GM23338 (cell line): Measurements from ENCODE around the gene CYB5R4. TPM values are rescaled to one million over a fixed set of nuclear protein-coding genes. Genes with fewer than 3 reads are reported as not detected.

Source experiments
- ATAC-seq: fragments of 200-7000 bp; cut with Tn5 transposase; 3 replicates; pipeline ENCODE4 v1.9.1; 2020
- DNase-seq: peaks from one replicate; pipeline ENCODE4 v3.0.0-alpha.2; 2015; ENCODE audit warnings: low spot score
- H2AFZ ChIP-seq: fragments of 200-600 bp; sonication (generic); 2 replicates; pipeline ENCODE4 v1.8.0; 2016; ENCODE audit warnings: antibody characterized with exemption, mild to moderate bottlenecking, moderate library complexity
- H3F3A ChIP-seq: fragments of 200-600 bp; sonication (generic); replicated peaks from 2 replicates; pipeline ENCODE4 v1.8.0; 2017; ENCODE audit warnings: antibody characterized with exemption, mixed run types, low read depth
- H3K27ac ChIP-seq: fragments of 200-600 bp; sonication (generic); 2 replicates; pipeline ENCODE4 v1.6.1; 2016; ENCODE audit warnings: low read depth
- H3K27me3 ChIP-seq: fragments of 200-600 bp; sonication (generic); 2 replicates; pipeline ENCODE4 v1.8.0; 2016; ENCODE audit warnings: mild to moderate bottlenecking, mixed run types, moderate library complexity; ENCODE audit not compliant: insufficient read depth
- H3K36me3 ChIP-seq: fragments of 200-600 bp; sonication (generic); 2 replicates; pipeline ENCODE4 v1.8.0; 2016; ENCODE audit warnings: mild to moderate bottlenecking; ENCODE audit not compliant: insufficient read depth
- H3K4me1 ChIP-seq: fragments of 200-600 bp; sonication (generic); 2 replicates; pipeline ENCODE4 v1.8.0; 2016; ENCODE audit warnings: mild to moderate bottlenecking, moderate library complexity; ENCODE audit not compliant: insufficient read depth
- H3K4me2 ChIP-seq: fragments of 200-600 bp; sonication (generic); 2 replicates; pipeline ENCODE4 v1.7.1; 2017; ENCODE audit warnings: mixed run types
- H3K4me3 ChIP-seq: fragments of 200-600 bp; sonication (generic); 2 replicates; pipeline ENCODE4 v1.6.1; 2016; ENCODE audit warnings: mixed run types
- H3K79me2 ChIP-seq: fragments of 200-600 bp; sonication (generic); replicated peaks from 2 replicates; pipeline ENCODE4 v1.8.0; 2017; ENCODE audit warnings: mild to moderate bottlenecking; ENCODE audit not compliant: insufficient read depth
- H3K9me2 ChIP-seq: fragments of 200-600 bp; sonication (generic); 2 replicates; pipeline ENCODE4 v1.8.0; 2017; ENCODE audit not compliant: insufficient read depth
- H4K20me1 ChIP-seq: fragments of 200-600 bp; sonication (generic); replicated peaks from 2 replicates; pipeline ENCODE4 v1.8.0; 2017; ENCODE audit warnings: mild to moderate bottlenecking; ENCODE audit not compliant: insufficient read depth
- H3K27ac Mint-ChIP-seq: 2 replicates; pipeline ENCODE4 v1.8.0; 2020; ENCODE audit warnings: inconsistent platforms, mild to moderate bottlenecking, moderate library complexity, mixed read lengths
- H3K27me3 Mint-ChIP-seq: 3 replicates; pipeline ENCODE4 v1.8.0; 2022; ENCODE audit warnings: low read depth, mild to moderate bottlenecking, moderate library complexity, mixed read lengths, inconsistent platforms; ENCODE audit not compliant: insufficient read depth, poor library complexity
- H3K36me3 Mint-ChIP-seq: 3 replicates; pipeline ENCODE4 v1.8.0; 2021; ENCODE audit warnings: low read depth, mild to moderate bottlenecking, inconsistent platforms, moderate library complexity, mixed read lengths
- H3K4me1 Mint-ChIP-seq: 3 replicates; pipeline ENCODE4 v1.8.0; 2020; ENCODE audit warnings: mild to moderate bottlenecking, inconsistent platforms, mixed read lengths
- H3K4me3 Mint-ChIP-seq: 3 replicates; pipeline ENCODE4 v1.8.0; 2021; ENCODE audit warnings: moderate library complexity, mild to moderate bottlenecking, inconsistent platforms, mixed read lengths
- H3K9me3 Mint-ChIP-seq: 3 replicates; pipeline ENCODE4 v1.8.0; 2020; ENCODE audit warnings: moderate library complexity, mild to moderate bottlenecking, inconsistent platforms, mixed read lengths
- CTCF ChIP-seq, 2 experiments: fragments of 200-600 bp in 1 of 2; sonication (generic) in 1 of 2; conservative IDR thresholded peaks; 2 replicates each; pipeline versions ENCODE4 v1.5.1 to v1.6.1; 2016 to 2017; ENCODE audit warnings: antibody characterized with exemption in 2 of 2, low read depth in 2 of 2, mild to moderate bottlenecking in 2 of 2, moderate library complexity in 1 of 2
- NANOG ChIP-seq: IDR thresholded peaks from 2 replicates; pipeline ENCODE4 v1.6.1; 2016; ENCODE audit warnings: antibody characterized with exemption, borderline replicate concordance
- REST ChIP-seq: IDR thresholded peaks from one replicate; pipeline ENCODE4 v1.6.1; 2018; ENCODE audit warnings: antibody characterized with exemption; ENCODE audit not compliant: unreplicated experiment
- polyA plus RNA-seq: library from polyadenylated mRNA; unstranded; fragments of >200 nt; fragmentation: Nextera tagmentation; extraction: Ambion mirVana; gene quantifications from 2 replicates; pipeline ENCODE4 v1.2.1, GENCODE V29; 2016
- total RNA-seq: library from RNA; depleted of rRNA; stranded (reverse); fragments of >200 nt; shearing (Covaris generic); gene quantifications from 2 replicates; pipeline ENCODE4 v1.2.3, GENCODE V29; 2014

CYB5R4 gene
- total and polyA plus RNA-seq, 2 experiments from 2014 or later: 8.9 to 17.2 TPM

- Mint-ChIP-seq H3K27ac (no peak overlapping the region), H3K9me3 (peaks cover 49% of the 10 kb centered on the region), H3K36me3 (peaks cover 48% of the 10 kb centered on the region), H3K27me3 (peaks cover 7% of the 10 kb centered on the region), H3K4me1 (peaks cover 37% of the 10 kb centered on the region), H3K4me3 (no peak overlapping the region)
- Histone ChIP-seq H3K9me2 (no peaks in the 10 kb centered on the region), H3K27me3 (no peaks in the 10 kb centered on the region), H2AFZ (0 out of 2 replicates have a peak overlapping the region, but pooled peaks have one; percentile 40), H3K36me3 (peaks cover 11% of the 10 kb centered on the region), H3K4me3 (no peak overlapping the region), H3K79me2 (no peaks in the 10 kb centered on the region), H3K4me2 (no peak overlapping the region), H4K20me1 (no peaks in the 10 kb centered on the region), H3K4me1 (peaks cover 46% of the 10 kb centered on the region), H3F3A (no peaks in the 10 kb centered on the region), H3K27ac (peak overlapping the region; percentile 20; the same call in 1 of the 2 replicates)
- no peak for TF ChIP-seq REST
- DNase-seq: no peak
- no peak for ATAC-seq
These were observed 115.0 kb downstream of the CYB5R4 start for GRCh38 chr6:83974409-83975050.

- H3K9me2 ChIP-seq: no peaks in the 10 kb centered on the region
- H4K20me1 ChIP-seq: no peaks in the 10 kb centered on the region
- no peaks in the 10 kb centered on the region for H3K79me2 ChIP-seq
- H2AFZ ChIP-seq: no peak overlapping the region
- TF ChIP-seq NANOG (peak; percentile 62), CTCF (conservative IDR thresholded peaks at IDR 0.05; ENCODE audit: low read depth in 2 of 2) (no peak)
- H3K4me2 ChIP-seq: peak overlapping the region; percentile 17
- Mint-ChIP-seq H3K27ac (peak overlapping the region; percentile 83), H3K36me3 (peaks cover 38% of the 10 kb centered on the region), H3K9me3 (peaks cover 40% of the 10 kb centered on the region), H3K4me1 (peaks cover 36% of the 10 kb centered on the region), H3K27me3 (peaks cover 7% of the 10 kb centered on the region), H3K4me3 (peak overlapping the region; percentile 25)
- H3K27ac ChIP-seq: peak overlapping the region; percentile 93
- H3F3A ChIP-seq: no peaks in the 10 kb centered on the region
- no peaks in the 10 kb centered on the region for H3K27me3 ChIP-seq
- peak; percentile 91 for ATAC-seq
- H3K4me3 ChIP-seq: peak overlapping the region; percentile 3; the same call in 1 of the 2 replicates
- peak; percentile 47 for DNase-seq
- peaks cover 39% of the 10 kb centered on the region for H3K4me1 ChIP-seq
- H3K36me3 ChIP-seq: peaks cover 4% of the 10 kb centered on the region; the same call in 1 of the 2 replicates
These were observed 116.7 kb downstream of the CYB5R4 start for GRCh38 chr6:83976037-83976755.
